DMS79 treated with DMSO at 0.1 percent for 48 hours (cell line): Measurements from ENCODE around the gene REPIN1.
"Not testable (repeated sequence)": the region's sequence is repeated elsewhere in the genome, so short reads cannot be mapped to it uniquely, and the experiment has no call there.

ENCODE experiments used
- DNase-seq: peaks from one replicate; lab custom pipeline; 2025; lab: John Stamatoyannopoulos, UW

REPIN1 gene

GRCh38 chr7:150376560-150376959, 7.9 kb downstream of the REPIN1 start:
- DNase-seq: no peak

GRCh38 chr7:150377196-150377595, 8.6 kb downstream of the REPIN1 start:
- DNase-seq: no peak

- no peak for DNase-seq
Measured at GRCh38 chr7:150377635-150378034, 9.0 kb downstream of the REPIN1 start.

GRCh38 chr7:150378115-150378852, 9.7 kb downstream of the REPIN1 start:
- DNase-seq: peak; percentile 25

GRCh38 chr7:150378853-150379440, 10.3 kb downstream of the REPIN1 start, which contains the start of gene ZNF775:
TSS of gene ZNF775 (plus strand) at chr7:150379330. CDS start at chr7:150388471, 9,141 bp downstream.
- DNase-seq: peak; percentile 83

- DNase-seq: peak; percentile 27
Measured at GRCh38 chr7:150379441-150380379, 11.1 kb downstream of the REPIN1 start.

GRCh38 chr7:150380463-150380862, 11.8 kb downstream of the REPIN1 start:
- DNase-seq: no peak

GRCh38 chr7:150381096-150381495, 12.5 kb downstream of the REPIN1 start:
- no peak for DNase-seq

GRCh38 chr7:150381785-150382122, 13.1 kb downstream of the REPIN1 start:
- no peak for DNase-seq

- no peak for DNase-seq
Measured at GRCh38 chr7:150382123-150382843, 13.7 kb downstream of the REPIN1 start.

GRCh38 chr7:150382844-150383225, 14.2 kb downstream of the REPIN1 start:
- DNase-seq: no peak

- DNase-seq: peak; percentile 78
Measured at GRCh38 chr7:150383710-150384397, 15.2 kb downstream of the REPIN1 start.

GRCh38 chr7:150384406-150385301, 16.0 kb downstream of the REPIN1 start:
- no peak for DNase-seq

GRCh38 chr7:150385302-150385723, 16.7 kb downstream of the REPIN1 start:
- DNase-seq: no peak

- not testable (repeated sequence) for DNase-seq
Measured at GRCh38 chr7:150385884-150386283, 17.3 kb downstream of the REPIN1 start.

- no peak for DNase-seq
Measured at GRCh38 chr7:150388306-150388705, 19.7 kb downstream of the REPIN1 start.

- DNase-seq: no peak
Measured at GRCh38 chr7:150388709-150389531, 20.3 kb downstream of the REPIN1 start.

- DNase-seq: no peak
Measured at GRCh38 chr7:150389532-150389816, 20.9 kb downstream of the REPIN1 start.

- no peak for DNase-seq
Measured at GRCh38 chr7:150390205-150390604, 21.6 kb downstream of the REPIN1 start.

GRCh38 chr7:150393325-150393724, 24.7 kb downstream of the REPIN1 start:
- no peak for DNase-seq
